ENCODE results near the gene SLC25A23. TPM values are rescaled to one million over a fixed set of nuclear protein-coding genes. Genes with fewer than 3 reads are reported as not detected.
A peak's percentile ranks its signal among the peaks of the same experiment; 100 is the strongest.

The SLC25A23 gene
- total and polyA plus RNA-seq, 9 of the 15 experiments (the other 6 are each of a cell fraction or from before 2014, with no cell fraction given): 6.1 to 72.0 (median 26.6) TPM

DNA sequence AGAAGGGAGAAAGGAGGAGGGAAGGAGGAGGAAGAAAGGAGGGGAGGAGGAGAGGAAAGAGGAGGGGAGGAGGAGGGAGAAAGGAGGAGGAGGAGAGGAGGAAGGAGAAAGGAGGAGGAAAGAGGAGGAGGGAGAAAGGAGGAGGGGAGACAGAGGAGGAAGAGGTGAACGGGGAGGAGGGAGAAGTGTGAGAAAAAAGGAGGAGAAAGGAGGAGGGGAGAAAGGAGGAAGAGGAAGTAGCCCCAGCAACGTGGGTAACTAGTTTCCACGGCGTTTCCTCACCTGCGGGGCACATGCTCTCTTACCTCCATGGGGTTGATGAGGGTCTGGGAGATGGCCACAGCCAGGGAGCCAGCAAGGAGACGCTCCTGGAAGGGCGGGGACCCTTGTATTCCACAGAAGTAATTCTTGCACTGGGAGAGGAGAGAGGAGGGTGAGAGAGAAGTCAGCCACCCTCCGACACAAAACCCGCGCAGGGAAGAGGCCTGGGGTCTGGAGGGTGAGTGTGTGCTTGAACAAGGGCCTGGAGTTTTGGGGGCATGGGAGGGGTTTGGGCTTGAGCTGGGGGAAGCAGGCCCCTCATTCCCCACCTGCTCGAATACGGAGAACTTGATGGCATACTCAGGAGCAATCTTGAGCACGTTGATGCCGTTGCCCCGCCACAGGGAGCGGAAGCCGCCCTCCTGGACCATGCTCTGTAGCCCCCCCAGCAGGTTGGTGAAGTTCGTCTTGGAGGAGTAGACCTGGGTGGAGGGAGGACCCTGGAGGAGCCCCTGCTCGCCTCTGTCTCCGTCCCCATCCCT lies 30.0 kb downstream of the SLC25A23 start (continued):
- TF ChIP-seq, protein P1, sequence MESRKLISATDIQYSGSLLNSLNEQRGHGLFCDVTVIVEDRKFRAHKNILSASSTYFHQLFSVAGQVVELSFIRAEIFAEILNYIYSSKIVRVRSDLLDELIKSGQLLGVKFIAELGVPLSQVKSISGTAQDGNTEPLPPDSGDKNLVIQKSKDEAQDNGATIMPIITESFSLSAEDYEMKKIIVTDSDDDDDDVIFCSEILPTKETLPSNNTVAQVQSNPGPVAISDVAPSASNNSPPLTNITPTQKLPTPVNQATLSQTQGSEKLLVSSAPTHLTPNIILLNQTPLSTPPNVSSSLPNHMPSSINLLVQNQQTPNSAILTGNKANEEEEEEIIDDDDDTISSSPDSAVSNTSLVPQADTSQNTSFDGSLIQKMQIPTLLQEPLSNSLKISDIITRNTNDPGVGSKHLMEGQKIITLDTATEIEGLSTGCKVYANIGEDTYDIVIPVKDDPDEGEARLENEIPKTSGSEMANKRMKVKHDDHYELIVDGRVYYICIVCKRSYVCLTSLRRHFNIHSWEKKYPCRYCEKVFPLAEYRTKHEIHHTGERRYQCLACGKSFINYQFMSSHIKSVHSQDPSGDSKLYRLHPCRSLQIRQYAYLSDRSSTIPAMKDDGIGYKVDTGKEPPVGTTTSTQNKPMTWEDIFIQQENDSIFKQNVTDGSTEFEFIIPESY (CRISPR knock-in tag; IDR thresholded peaks at IDR 0.05): no peak
- peak; percentile 38 for TF ChIP-seq SUPT5H (IDR thresholded peaks at IDR 0.05)
- TF ChIP-seq, protein P2, sequence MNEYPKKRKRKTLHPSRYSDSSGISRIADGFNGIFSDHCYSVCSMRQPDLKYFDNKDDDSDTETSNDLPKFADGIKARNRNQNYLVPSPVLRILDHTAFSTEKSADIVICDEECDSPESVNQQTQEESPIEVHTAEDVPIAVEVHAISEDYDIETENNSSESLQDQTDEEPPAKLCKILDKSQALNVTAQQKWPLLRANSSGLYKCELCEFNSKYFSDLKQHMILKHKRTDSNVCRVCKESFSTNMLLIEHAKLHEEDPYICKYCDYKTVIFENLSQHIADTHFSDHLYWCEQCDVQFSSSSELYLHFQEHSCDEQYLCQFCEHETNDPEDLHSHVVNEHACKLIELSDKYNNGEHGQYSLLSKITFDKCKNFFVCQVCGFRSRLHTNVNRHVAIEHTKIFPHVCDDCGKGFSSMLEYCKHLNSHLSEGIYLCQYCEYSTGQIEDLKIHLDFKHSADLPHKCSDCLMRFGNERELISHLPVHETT (CRISPR knock-in tag; conservative IDR thresholded peaks at IDR 0.05 in 1 of 2, IDR thresholded peaks at IDR 0.05 in 1 of 2): no peak
- 0 out of 2 replicates have a peak, but pooled peaks have one; percentile 52 for TF ChIP-seq TOE1 (IDR thresholded peaks at IDR 0.05; ENCODE audit: borderline replicate concordance)
- TF ChIP-seq TOE1 (CRISPR knock-in tag; IDR thresholded peaks at IDR 0.05; ENCODE audit: borderline replicate concordance, low read depth): 0 out of 2 replicates have a peak, but pooled peaks have one; percentile 19
- TF ChIP-seq, protein P3, sequence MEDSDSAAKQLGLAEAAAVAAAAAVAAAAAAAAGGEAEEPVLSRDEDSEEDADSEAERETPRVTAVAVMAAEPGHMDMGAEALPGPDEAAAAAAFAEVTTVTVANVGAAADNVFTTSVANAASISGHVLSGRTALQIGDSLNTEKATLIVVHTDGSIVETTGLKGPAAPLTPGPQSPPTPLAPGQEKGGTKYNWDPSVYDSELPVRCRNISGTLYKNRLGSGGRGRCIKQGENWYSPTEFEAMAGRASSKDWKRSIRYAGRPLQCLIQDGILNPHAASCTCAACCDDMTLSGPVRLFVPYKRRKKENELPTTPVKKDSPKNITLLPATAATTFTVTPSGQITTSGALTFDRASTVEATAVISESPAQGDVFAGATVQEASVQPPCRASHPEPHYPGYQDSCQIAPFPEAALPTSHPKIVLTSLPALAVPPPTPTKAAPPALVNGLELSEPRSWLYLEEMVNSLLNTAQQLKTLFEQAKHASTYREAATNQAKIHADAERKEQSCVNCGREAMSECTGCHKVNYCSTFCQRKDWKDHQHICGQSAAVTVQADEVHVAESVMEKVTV (CRISPR knock-in tag; IDR thresholded peaks at IDR 0.05): no peak
- TF ChIP-seq, protein P4, sequence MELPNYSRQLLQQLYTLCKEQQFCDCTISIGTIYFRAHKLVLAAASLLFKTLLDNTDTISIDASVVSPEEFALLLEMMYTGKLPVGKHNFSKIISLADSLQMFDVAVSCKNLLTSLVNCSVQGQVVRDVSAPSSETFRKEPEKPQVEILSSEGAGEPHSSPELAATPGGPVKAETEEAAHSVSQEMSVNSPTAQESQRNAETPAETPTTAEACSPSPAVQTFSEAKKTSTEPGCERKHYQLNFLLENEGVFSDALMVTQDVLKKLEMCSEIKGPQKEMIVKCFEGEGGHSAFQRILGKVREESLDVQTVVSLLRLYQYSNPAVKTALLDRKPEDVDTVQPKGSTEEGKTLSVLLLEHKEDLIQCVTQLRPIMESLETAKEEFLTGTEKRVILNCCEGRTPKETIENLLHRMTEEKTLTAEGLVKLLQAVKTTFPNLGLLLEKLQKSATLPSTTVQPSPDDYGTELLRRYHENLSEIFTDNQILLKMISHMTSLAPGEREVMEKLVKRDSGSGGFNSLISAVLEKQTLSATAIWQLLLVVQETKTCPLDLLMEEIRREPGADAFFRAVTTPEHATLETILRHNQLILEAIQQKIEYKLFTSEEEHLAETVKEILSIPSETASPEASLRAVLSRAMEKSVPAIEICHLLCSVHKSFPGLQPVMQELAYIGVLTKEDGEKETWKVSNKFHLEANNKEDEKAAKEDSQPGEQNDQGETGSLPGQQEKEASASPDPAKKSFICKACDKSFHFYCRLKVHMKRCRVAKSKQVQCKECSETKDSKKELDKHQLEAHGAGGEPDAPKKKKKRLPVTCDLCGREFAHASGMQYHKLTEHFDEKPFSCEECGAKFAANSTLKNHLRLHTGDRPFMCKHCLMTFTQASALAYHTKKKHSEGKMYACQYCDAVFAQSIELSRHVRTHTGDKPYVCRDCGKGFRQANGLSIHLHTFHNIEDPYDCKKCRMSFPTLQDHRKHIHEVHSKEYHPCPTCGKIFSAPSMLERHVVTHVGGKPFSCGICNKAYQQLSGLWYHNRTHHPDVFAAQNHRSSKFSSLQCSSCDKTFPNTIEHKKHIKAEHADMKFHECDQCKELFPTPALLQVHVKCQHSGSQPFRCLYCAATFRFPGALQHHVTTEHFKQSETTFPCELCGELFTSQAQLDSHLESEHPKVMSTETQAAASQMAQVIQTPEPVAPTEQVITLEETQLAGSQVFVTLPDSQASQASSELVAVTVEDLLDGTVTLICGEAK (IDR thresholded peaks at IDR 0.05): peak; percentile 57; the same call in 1 of the 2 replicates
- TF ChIP-seq, protein P4 (CRISPR knock-in tag; IDR thresholded peaks at IDR 0.05): no peak

Data from K562 (cell line).